HCT116 (cell line): Measurements from ENCODE around the gene SUSD6. TPM values are rescaled to one million over a fixed set of nuclear protein-coding genes. Genes with fewer than 3 reads are reported as not detected.

ENCODE experiments used
- ATAC-seq: fragments of 200-7000 bp; cut with Tn5 transposase; 2 replicates; pipeline ENCODE4 v1.9.1; 2020; ENCODE audit warnings: mild to moderate bottlenecking, moderate library complexity
- BruUV-seq: library from RNA; stranded (reverse); fragments of 400-500 nt; replicated peaks from 2 replicates; lab custom pipeline; 2021; lab: Mats Ljungman, UMichigan
- CTCF ChIA-PET: fragments of 300-600 bp; sonication (Branson Sonifier 250); formaldehyde crosslinking; loops from one replicate; lab custom pipeline; 2021; ENCODE audit warnings: antibody characterized with exemption; lab: Charles Lee
- POLR2A ChIA-PET: fragments of 300-600, 350-600 bp; sonication (Branson Sonifier 250); formaldehyde crosslinking; loops from one replicate; lab custom pipeline; 2021; ENCODE audit warnings: antibody characterized with exemption; lab: Charles Lee
- RAD21 ChIA-PET, 2 experiments: fragments of 300-600 bp; sonication (Branson Sonifier 250); formaldehyde crosslinking; loops; one replicate each; lab custom pipeline; 2023; ENCODE audit warnings: low total read pairs in 2 of 2; ENCODE audit not compliant: uncharacterized antibody in 2 of 2, unreplicated experiment in 2 of 2, low non-redundant PET in 1 of 2; lab: Charles Lee
- DNase-seq: peaks from one replicate; pipeline ENCODE4 v3.0.0-alpha.2; 2010; ENCODE audit warnings: low read depth, low spot score
- H2AFZ ChIP-seq: fragments of 200-600 bp; shearing (Covaris generic), sonication (generic); 2 replicates; pipeline ENCODE4 v1.6.1; 2017; ENCODE audit warnings: low read depth, mixed run types, mixed read lengths, antibody characterized with exemption, low read length; ENCODE audit not compliant: poor library complexity, severe bottlenecking
- H3K27ac ChIP-seq: 2 replicates; pipeline ENCODE4 v1.5.1; 2012; ENCODE audit warnings: low read depth, low read length
- H3K27me3 ChIP-seq: fragments of 200-600 bp; sonication (generic); 2 replicates; pipeline ENCODE4 v1.6.1; 2016; ENCODE audit warnings: mixed run types, low read length, mixed read lengths; ENCODE audit not compliant: insufficient read depth
- H3K36me3 ChIP-seq, 2 experiments: fragments of 200-500 bp in 1 of 2; fragments of 200-600 bp in 1 of 2; sonication (Bioruptor generic) in 1 of 2; sonication (generic) in 1 of 2; 2 replicates each; pipeline versions ENCODE4 v1.5.1 to v1.6.1; 2014 to 2016; ENCODE audit warnings: low read length in 2 of 2, inconsistent platforms in 1 of 2, mixed read lengths in 1 of 2, mixed run types in 1 of 2; ENCODE audit not compliant: insufficient read depth in 2 of 2, control insufficient read depth in 1 of 2
- H3K4me1 ChIP-seq, 2 experiments: fragments of 200-600 bp in 1 of 2; sonication (generic) in 1 of 2; 2 replicates each; pipeline versions ENCODE4 v1.5.1 to v1.6.1; 2012 to 2017; ENCODE audit warnings: low read length in 2 of 2, inconsistent platforms in 1 of 2, mild to moderate bottlenecking in 1 of 2, mixed read lengths in 1 of 2, mixed run types in 1 of 2, moderate library complexity in 1 of 2; ENCODE audit not compliant: insufficient read depth in 2 of 2, control insufficient read depth in 1 of 2
- H3K4me2 ChIP-seq: fragments of 200-600 bp; sonication (generic); 2 replicates; pipeline ENCODE4 v1.6.1; 2017; ENCODE audit warnings: mixed run types, low read length, mixed read lengths
- H3K4me3 ChIP-seq, 2 experiments: fragments of 200-600 bp in 1 of 2; sonication (generic) in 1 of 2; replicated peaks in 1 of 2; 2 replicates each; pipeline ENCODE4 v1.5.1; 2011 to 2016; ENCODE audit warnings: low read length in 2 of 2, control low read depth in 1 of 2, low read depth in 1 of 2, mild to moderate bottlenecking in 1 of 2, mixed read lengths in 1 of 2, mixed run types in 1 of 2
- H3K79me2 ChIP-seq: fragments of 200-600 bp; sonication (generic); 2 replicates; pipeline ENCODE4 v1.6.1; 2017; ENCODE audit warnings: mild to moderate bottlenecking, mixed run types, low read length, moderate library complexity, mixed read lengths; ENCODE audit not compliant: insufficient read depth
- H3K9ac ChIP-seq: fragments of 200-600 bp; sonication (generic); 2 replicates; pipeline ENCODE4 v1.6.1; 2016; ENCODE audit warnings: low read length, mixed read lengths
- H3K9me2 ChIP-seq: fragments of 200-600 bp; sonication (generic), shearing (Covaris generic); 2 replicates; pipeline ENCODE4 v1.6.1; 2017; ENCODE audit warnings: mixed run types, mild to moderate bottlenecking, moderate library complexity; ENCODE audit not compliant: insufficient read depth
- H3K9me3 ChIP-seq, 2 experiments: fragments of 200-500 bp in 1 of 2; fragments of 200-600 bp in 1 of 2; sonication (Bioruptor generic) in 1 of 2; sonication (generic) in 1 of 2; 2 replicates each; pipeline ENCODE4 v1.6.1; 2014 to 2017; ENCODE audit warnings: low read length in 2 of 2, mixed read lengths in 2 of 2, inconsistent platforms in 1 of 2, low read depth in 1 of 2, mild to moderate bottlenecking in 1 of 2, mixed run types in 1 of 2, moderate library complexity in 1 of 2; ENCODE audit not compliant: control insufficient read depth in 1 of 2, insufficient read depth in 1 of 2
- H4K20me1 ChIP-seq: fragments of 200-600 bp; sonication (generic), shearing (Covaris generic); 2 replicates; pipeline ENCODE4 v1.6.1; 2017; ENCODE audit warnings: mixed run types, mild to moderate bottlenecking, moderate library complexity; ENCODE audit not compliant: insufficient read depth
- EZH2phosphoT487 ChIP-seq: fragments of 200-600 bp; IDR thresholded peaks from 2 replicates; pipeline ENCODE4 v1.6.1; 2018; ENCODE audit warnings: antibody characterized with exemption, borderline replicate concordance
- FOSL1 ChIP-seq: IDR thresholded peaks from 2 replicates; pipeline ENCODE4 v1.6.1; 2012; ENCODE audit warnings: low read depth
- JUND ChIP-seq: IDR thresholded peaks from 2 replicates; pipeline ENCODE4 v1.6.1; 2012
- POLR2A ChIP-seq: IDR thresholded peaks from 2 replicates; pipeline ENCODE4 v1.7.0; 2011; ENCODE audit warnings: borderline replicate concordance; ENCODE audit not compliant: insufficient read depth, insufficient read length; ENCODE audit errors: extremely low read depth
- SIN3A ChIP-seq: IDR thresholded peaks from 2 replicates; pipeline ENCODE4 v1.6.1; 2012; ENCODE audit warnings: low read depth
- SP1 ChIP-seq: IDR thresholded peaks from 2 replicates; pipeline ENCODE4 v1.6.1; 2012; ENCODE audit warnings: low read depth
- ZBTB33 ChIP-seq: IDR thresholded peaks from 2 replicates; pipeline ENCODE4 v1.6.1; 2011; ENCODE audit warnings: mild to moderate bottlenecking, low read length, moderate library complexity; ENCODE audit not compliant: insufficient replicate concordance; ENCODE audit errors: extremely low read depth
- ZFX ChIP-seq: fragments of 450-650 bp; IDR thresholded peaks from 2 replicates; pipeline ENCODE4 v1.6.1; 2017
- ZNF274 ChIP-seq: fragments of 200-500 bp; sonication (Bioruptor generic); IDR thresholded peaks from 2 replicates; pipeline ENCODE4 v1.6.1; 2014; ENCODE audit warnings: mild to moderate bottlenecking, low read depth, low read length, inconsistent platforms
- intact Hi-C: fragments of 100-400 bp; cut with micrococcal nuclease; formaldehyde crosslinking; loops from 2 replicates; pipeline ENCODE4 v1.10.0; 2022
- total RNA-seq: library from RNA; stranded (reverse); gene quantifications from one replicate; pipeline ENCODE4 v1.2.1, GENCODE V29; 2021; ENCODE audit not compliant: unreplicated experiment
- TF ChIP-seq, protein P1 (sequence below): IDR thresholded peaks from 2 replicates; pipeline ENCODE4 v1.6.1; 2012
- TF ChIP-seq, protein P2 (sequence below): IDR thresholded peaks from 2 replicates; pipeline ENCODE4 v1.6.1; 2012; ENCODE audit warnings: low read depth

Gene SUSD6
- total RNA-seq, 1 experiment from 2014 or later, result 6.4 TPM

GRCh38 chr14:69648480-69649451 lies 37.4 kb downstream of the SUSD6 start:
- Histone ChIP-seq H3K27me3 (no peaks in the 10 kb centered on the region), H3K9me3 (no peaks in the 10 kb centered on the region), H3K9ac (no peak overlapping the region), H3K4me3 (no peak overlapping the region), H3K36me3 (no peaks in the 10 kb centered on the region)
- ATAC-seq, result no peak
- POLR2A ChIA-PET, result no interaction called here
- CTCF ChIA-PET, result no interaction called here
- intact Hi-C loops, result no loop called here
- TF ChIP-seq ZFX (no peak), SP1 (no peak), EZH2phosphoT487 (no peak), FOSL1 (no peak), ZNF274 (no peak), ZBTB33 (no peak), JUND (no peak), POLR2A (no peak), SIN3A (no peak)
- TF ChIP-seq, protein P1, sequence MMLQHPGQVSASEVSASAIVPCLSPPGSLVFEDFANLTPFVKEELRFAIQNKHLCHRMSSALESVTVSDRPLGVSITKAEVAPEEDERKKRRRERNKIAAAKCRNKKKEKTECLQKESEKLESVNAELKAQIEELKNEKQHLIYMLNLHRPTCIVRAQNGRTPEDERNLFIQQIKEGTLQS, result no peak
- TF ChIP-seq, protein P2, sequence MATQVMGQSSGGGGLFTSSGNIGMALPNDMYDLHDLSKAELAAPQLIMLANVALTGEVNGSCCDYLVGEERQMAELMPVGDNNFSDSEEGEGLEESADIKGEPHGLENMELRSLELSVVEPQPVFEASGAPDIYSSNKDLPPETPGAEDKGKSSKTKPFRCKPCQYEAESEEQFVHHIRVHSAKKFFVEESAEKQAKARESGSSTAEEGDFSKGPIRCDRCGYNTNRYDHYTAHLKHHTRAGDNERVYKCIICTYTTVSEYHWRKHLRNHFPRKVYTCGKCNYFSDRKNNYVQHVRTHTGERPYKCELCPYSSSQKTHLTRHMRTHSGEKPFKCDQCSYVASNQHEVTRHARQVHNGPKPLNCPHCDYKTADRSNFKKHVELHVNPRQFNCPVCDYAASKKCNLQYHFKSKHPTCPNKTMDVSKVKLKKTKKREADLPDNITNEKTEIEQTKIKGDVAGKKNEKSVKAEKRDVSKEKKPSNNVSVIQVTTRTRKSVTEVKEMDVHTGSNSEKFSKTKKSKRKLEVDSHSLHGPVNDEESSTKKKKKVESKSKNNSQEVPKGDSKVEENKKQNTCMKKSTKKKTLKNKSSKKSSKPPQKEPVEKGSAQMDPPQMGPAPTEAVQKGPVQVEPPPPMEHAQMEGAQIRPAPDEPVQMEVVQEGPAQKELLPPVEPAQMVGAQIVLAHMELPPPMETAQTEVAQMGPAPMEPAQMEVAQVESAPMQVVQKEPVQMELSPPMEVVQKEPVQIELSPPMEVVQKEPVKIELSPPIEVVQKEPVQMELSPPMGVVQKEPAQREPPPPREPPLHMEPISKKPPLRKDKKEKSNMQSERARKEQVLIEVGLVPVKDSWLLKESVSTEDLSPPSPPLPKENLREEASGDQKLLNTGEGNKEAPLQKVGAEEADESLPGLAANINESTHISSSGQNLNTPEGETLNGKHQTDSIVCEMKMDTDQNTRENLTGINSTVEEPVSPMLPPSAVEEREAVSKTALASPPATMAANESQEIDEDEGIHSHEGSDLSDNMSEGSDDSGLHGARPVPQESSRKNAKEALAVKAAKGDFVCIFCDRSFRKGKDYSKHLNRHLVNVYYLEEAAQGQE, result no peak
- TF ChIP-seq, all 23 proteins: peak for 0
- BruUV-seq, result no TSS peak
- Histone ChIP-seq H3K79me2 (no peaks in the 10 kb centered on the region), H3K4me2 (no peak overlapping the region), H3K9me2 (no peaks in the 10 kb centered on the region), H3K4me1 (peaks cover 24 to 49% of the 10 kb centered on the region in 2 experiments), H3K27ac (no peak overlapping the region), H4K20me1 (no peaks in the 10 kb centered on the region), H2AFZ (no peak overlapping the region)
- no peak for DNase-seq
- RAD21 ChIA-PET, result no interaction called here
